ENCODE data around the gene ELOVL6.
"Not testable (repeated sequence)": the region's sequence is repeated elsewhere in the genome, so short reads cannot be mapped to it uniquely, and the experiment has no call there.

The ELOVL6 gene

GRCh38 chr4:110042545-110043517 lies 155.6 kb downstream of the ELOVL6 start:
- Histone ChIP-seq H3K4me3 (ENCODE audit: low read length) (no peak overlapping the region), H3K36me3 (ENCODE audit: insufficient read depth, low read length) (no peaks in the 10 kb centered on the region), H3K4me2 (ENCODE audit: low read length) (no peak overlapping the region), H3K4me1 (ENCODE audit: control insufficient read depth, insufficient read depth, low read length) (no peaks in the 10 kb centered on the region), H3K9ac (ENCODE audit: low read depth, low read length) (no peak overlapping the region), H3K9me3 (replicated peaks; ENCODE audit: low read length) (no peaks in the 10 kb centered on the region), H3K27me3 (ENCODE audit: control insufficient read depth, insufficient read depth, low read length) (no peaks in the 10 kb centered on the region)

GRCh38 chr4:110041735-110042134 lies 156.7 kb downstream of the ELOVL6 start:
- no peaks in the 10 kb centered on the region for H3K36me3 ChIP-seq (ENCODE audit: insufficient read depth, low read length)
- H3K4me1 ChIP-seq (ENCODE audit: control insufficient read depth, insufficient read depth, low read length): no peaks in the 10 kb centered on the region
- no peaks in the 10 kb centered on the region for H3K27me3 ChIP-seq (ENCODE audit: control insufficient read depth, insufficient read depth, low read length)
- no peak overlapping the region for H3K4me3 ChIP-seq (ENCODE audit: low read length)
- H3K9me3 ChIP-seq (replicated peaks; ENCODE audit: low read length): no peaks in the 10 kb centered on the region
- H3K4me2 ChIP-seq (ENCODE audit: low read length): no peak overlapping the region
- H3K9ac ChIP-seq (ENCODE audit: low read depth, low read length): no peak overlapping the region

- not testable (repeated sequence) for H3K4me1 ChIP-seq (ENCODE audit: control insufficient read depth, insufficient read depth, low read length); H3K9ac ChIP-seq (ENCODE audit: low read depth, low read length); H3K4me2 ChIP-seq (ENCODE audit: low read length); H3K9me3 ChIP-seq (replicated peaks; ENCODE audit: low read length); H3K36me3 ChIP-seq (ENCODE audit: insufficient read depth, low read length); H3K4me3 ChIP-seq (ENCODE audit: low read length); H3K27me3 ChIP-seq (ENCODE audit: control insufficient read depth, insufficient read depth, low read length)
Observed at GRCh38 chr4:110039164-110039563, 159.3 kb downstream of the ELOVL6 start.

- no peaks in the 10 kb centered on the region for H3K27me3 ChIP-seq (ENCODE audit: control insufficient read depth, insufficient read depth, low read length)
- no peak overlapping the region for H3K4me2 ChIP-seq (ENCODE audit: low read length)
- no peak overlapping the region for H3K4me3 ChIP-seq (ENCODE audit: low read length)
- H3K9ac ChIP-seq (ENCODE audit: low read depth, low read length): no peak overlapping the region
- H3K4me1 ChIP-seq (ENCODE audit: control insufficient read depth, insufficient read depth, low read length): no peaks in the 10 kb centered on the region
- no peaks in the 10 kb centered on the region for H3K36me3 ChIP-seq (ENCODE audit: insufficient read depth, low read length)
- no peaks in the 10 kb centered on the region for H3K9me3 ChIP-seq (replicated peaks; ENCODE audit: low read length)
Observed at GRCh38 chr4:110034026-110034393, 164.4 kb downstream of the ELOVL6 start.

GRCh38 chr4:110033355-110034025 lies 164.9 kb downstream of the ELOVL6 start:
- no peaks in the 10 kb centered on the region for H3K4me1 ChIP-seq (ENCODE audit: control insufficient read depth, insufficient read depth, low read length)
- no peaks in the 10 kb centered on the region for H3K27me3 ChIP-seq (ENCODE audit: control insufficient read depth, insufficient read depth, low read length)
- no peak overlapping the region for H3K4me3 ChIP-seq (ENCODE audit: low read length)
- H3K9ac ChIP-seq (ENCODE audit: low read depth, low read length): no peak overlapping the region
- H3K9me3 ChIP-seq (replicated peaks; ENCODE audit: low read length): no peaks in the 10 kb centered on the region
- H3K4me2 ChIP-seq (ENCODE audit: low read length): no peak overlapping the region
- no peaks in the 10 kb centered on the region for H3K36me3 ChIP-seq (ENCODE audit: insufficient read depth, low read length)

GRCh38 chr4:110032603-110033002 lies 165.8 kb downstream of the ELOVL6 start:
- Histone ChIP-seq H3K27me3 (ENCODE audit: control insufficient read depth, insufficient read depth, low read length) (no peaks in the 10 kb centered on the region), H3K4me2 (ENCODE audit: low read length) (no peak overlapping the region), H3K36me3 (ENCODE audit: insufficient read depth, low read length) (no peaks in the 10 kb centered on the region), H3K9me3 (replicated peaks; ENCODE audit: low read length) (no peaks in the 10 kb centered on the region), H3K4me1 (ENCODE audit: control insufficient read depth, insufficient read depth, low read length) (no peaks in the 10 kb centered on the region), H3K4me3 (ENCODE audit: low read length) (no peak overlapping the region), H3K9ac (ENCODE audit: low read depth, low read length) (no peak overlapping the region)

GRCh38 chr4:110025718-110026117 lies 172.7 kb downstream of the ELOVL6 start:
- Histone ChIP-seq H3K9me3 (replicated peaks; ENCODE audit: low read length) (no peaks in the 10 kb centered on the region), H3K4me3 (ENCODE audit: low read length) (no peak overlapping the region), H3K27me3 (ENCODE audit: control insufficient read depth, insufficient read depth, low read length) (peaks cover 3% of the 10 kb centered on the region), H3K4me1 (ENCODE audit: control insufficient read depth, insufficient read depth, low read length) (no peaks in the 10 kb centered on the region), H3K9ac (ENCODE audit: low read depth, low read length) (no peak overlapping the region), H3K36me3 (ENCODE audit: insufficient read depth, low read length) (no peaks in the 10 kb centered on the region), H3K4me2 (ENCODE audit: low read length) (no peak overlapping the region)

GRCh38 chr4:110025056-110025455 lies 173.4 kb downstream of the ELOVL6 start:
- no peak overlapping the region for H3K9ac ChIP-seq (ENCODE audit: low read depth, low read length)
- no peaks in the 10 kb centered on the region for H3K4me1 ChIP-seq (ENCODE audit: control insufficient read depth, insufficient read depth, low read length)
- H3K36me3 ChIP-seq (ENCODE audit: insufficient read depth, low read length): no peaks in the 10 kb centered on the region
- peaks cover 3% of the 10 kb centered on the region for H3K27me3 ChIP-seq (ENCODE audit: control insufficient read depth, insufficient read depth, low read length)
- H3K4me2 ChIP-seq (ENCODE audit: low read length): no peak overlapping the region
- H3K4me3 ChIP-seq (ENCODE audit: low read length): no peak overlapping the region
- no peaks in the 10 kb centered on the region for H3K9me3 ChIP-seq (replicated peaks; ENCODE audit: low read length)

- H3K4me3 ChIP-seq (ENCODE audit: low read length): no peak overlapping the region
- no peak overlapping the region for H3K4me2 ChIP-seq (ENCODE audit: low read length)
- no peaks in the 10 kb centered on the region for H3K36me3 ChIP-seq (ENCODE audit: insufficient read depth, low read length)
- no peaks in the 10 kb centered on the region for H3K9me3 ChIP-seq (replicated peaks; ENCODE audit: low read length)
- no peaks in the 10 kb centered on the region for H3K4me1 ChIP-seq (ENCODE audit: control insufficient read depth, insufficient read depth, low read length)
- H3K27me3 ChIP-seq (ENCODE audit: control insufficient read depth, insufficient read depth, low read length): peaks cover 3% of the 10 kb centered on the region
- no peak overlapping the region for H3K9ac ChIP-seq (ENCODE audit: low read depth, low read length)
Observed at GRCh38 chr4:110022457-110022856, 176.0 kb downstream of the ELOVL6 start.

GRCh38 chr4:110020646-110021443 lies 177.6 kb downstream of the ELOVL6 start:
- H3K9me3 ChIP-seq (replicated peaks; ENCODE audit: low read length): no peaks in the 10 kb centered on the region
- H3K9ac ChIP-seq (ENCODE audit: low read depth, low read length): no peak overlapping the region
- no peak overlapping the region for H3K4me3 ChIP-seq (ENCODE audit: low read length)
- H3K4me2 ChIP-seq (ENCODE audit: low read length): no peak overlapping the region
- H3K27me3 ChIP-seq (ENCODE audit: control insufficient read depth, insufficient read depth, low read length): peaks cover 3% of the 10 kb centered on the region
- no peaks in the 10 kb centered on the region for H3K36me3 ChIP-seq (ENCODE audit: insufficient read depth, low read length)
- H3K4me1 ChIP-seq (ENCODE audit: control insufficient read depth, insufficient read depth, low read length): no peaks in the 10 kb centered on the region

GRCh38 chr4:110020139-110020538 lies 178.3 kb downstream of the ELOVL6 start:
- no peak overlapping the region for H3K9ac ChIP-seq (ENCODE audit: low read depth, low read length)
- H3K27me3 ChIP-seq (ENCODE audit: control insufficient read depth, insufficient read depth, low read length): peaks cover 3% of the 10 kb centered on the region
- H3K4me3 ChIP-seq (ENCODE audit: low read length): no peak overlapping the region
- no peak overlapping the region for H3K4me2 ChIP-seq (ENCODE audit: low read length)
- H3K9me3 ChIP-seq (replicated peaks; ENCODE audit: low read length): no peaks in the 10 kb centered on the region
- H3K36me3 ChIP-seq (ENCODE audit: insufficient read depth, low read length): no peaks in the 10 kb centered on the region
- H3K4me1 ChIP-seq (ENCODE audit: control insufficient read depth, insufficient read depth, low read length): no peaks in the 10 kb centered on the region

Measured in skeletal muscle satellite cell (primary cell).